GM19395 (cell line): ENCODE data around the gene BRAT1.

Experiments used
- ATAC-seq: cut with Tn5 transposase; IDR thresholded peaks from one replicate; pipeline ENCODE4 v1.9.1; 2021; ENCODE audit warnings: mild to moderate bottlenecking, moderate library complexity; ENCODE audit not compliant: unreplicated experiment

The BRAT1 gene

GRCh38 chr7:2500701-2501100 is 54.6 kb downstream of the BRAT1 start:
- no peak for ATAC-seq

GRCh38 chr7:2499719-2500430 is 55.4 kb downstream of the BRAT1 start:
- ATAC-seq = no peak

- no peak for ATAC-seq
Measured at GRCh38 chr7:2499181-2499580, 56.1 kb downstream of the BRAT1 start.

- ATAC-seq = no peak
Measured at GRCh38 chr7:2498708-2499107, 56.6 kb downstream of the BRAT1 start.

- ATAC-seq = no peak
Measured at GRCh38 chr7:2497500-2498336, 57.6 kb downstream of the BRAT1 start.

- no peak for ATAC-seq
Measured at GRCh38 chr7:2497065-2497464, 58.3 kb downstream of the BRAT1 start.

- no peak for ATAC-seq
Measured at GRCh38 chr7:2496375-2496774, 58.9 kb downstream of the BRAT1 start.

- ATAC-seq = no peak
Measured at GRCh38 chr7:2495418-2496299, 59.7 kb downstream of the BRAT1 start.

- no peak for ATAC-seq
Measured at GRCh38 chr7:2494191-2495130, 60.9 kb downstream of the BRAT1 start.

- no peak for ATAC-seq
Measured at GRCh38 chr7:2493205-2494164, 61.8 kb downstream of the BRAT1 start.

- no peak for ATAC-seq
Measured at GRCh38 chr7:2492038-2492437, 63.3 kb downstream of the BRAT1 start.

GRCh38 chr7:2490181-2490651 is 65.1 kb downstream of the BRAT1 start:
- no peak for ATAC-seq

GRCh38 chr7:2488681-2489080 is 66.6 kb downstream of the BRAT1 start:
- no peak for ATAC-seq

GRCh38 chr7:2488272-2488645 is 67.1 kb downstream of the BRAT1 start:
- ATAC-seq = no peak
